ENCODE results near the gene PGAM1. TPM values are rescaled to one million over a fixed set of nuclear protein-coding genes. Genes with fewer than 3 reads are reported as not detected.

PGAM1 gene
- total RNA-seq, 1 experiment from 2014 or later = 497 TPM

GRCh38 chr10:97384641-97385040 is 41.4 kb upstream of the PGAM1 start:
- no peak for DNase-seq (ENCODE audit: low read depth, low spot score)
- ATAC-seq = no peak
- no peak overlapping the region for H3K4me2 ChIP-seq (ENCODE audit: low read length)
- H3K36me3 ChIP-seq (ENCODE audit: control insufficient read depth in 1 of 2, insufficient read depth in 2 of 2, low read length in 2 of 2) = peaks cover 14 to 45% of the 10 kb centered on the region in 2 experiments
- no TSS peak for BruUV-seq (replicated peaks)
- no peaks in the 10 kb centered on the region for H3K9me2 ChIP-seq (ENCODE audit: insufficient read depth)
- no peak overlapping the region for H3K27ac ChIP-seq (ENCODE audit: low read depth, low read length)
- no peaks in the 10 kb centered on the region for H3K27me3 ChIP-seq (ENCODE audit: insufficient read depth, low read length)
- intact Hi-C loops (cut with micrococcal nuclease) = no loop called here
- ChIA-PET POLR2A (no interaction called here), RAD21 (ENCODE audit: low non-redundant PET in 1 of 2, low total read pairs in 2 of 2, uncharacterized antibody in 2 of 2, unreplicated experiment in 2 of 2) (no interaction called here), CTCF (no interaction called here)
- no peak overlapping the region for H3K4me3 ChIP-seq (replicated peaks in 1 of 2; ENCODE audit: low read depth in 1 of 2, low read length in 2 of 2)
- no peak overlapping the region for H2AFZ ChIP-seq (ENCODE audit: low read depth, low read length, poor library complexity, severe bottlenecking)
- no peaks in the 10 kb centered on the region for H3K4me1 ChIP-seq (ENCODE audit: control insufficient read depth in 1 of 2, insufficient read depth in 2 of 2, low read length in 2 of 2)
- H3K9ac ChIP-seq (ENCODE audit: low read length) = no peak overlapping the region
- no peaks in the 10 kb centered on the region for H4K20me1 ChIP-seq (ENCODE audit: insufficient read depth)
- TF ChIP-seq CEBPB (IDR thresholded peaks at IDR 0.05; ENCODE audit: low read depth) (no peak), ZBTB33 (IDR thresholded peaks at IDR 0.05; ENCODE audit: extremely low read depth, insufficient replicate concordance, low read length) (no peak)
- no peaks in the 10 kb centered on the region for H3K9me3 ChIP-seq (ENCODE audit: control insufficient read depth in 1 of 2, insufficient read depth in 1 of 2, low read depth in 1 of 2, low read length in 2 of 2)
- 0 out of 2 replicates have a peak, but pooled peaks cover 4% of the 10 kb centered on the region for H3K79me2 ChIP-seq (ENCODE audit: insufficient read depth, low read length)

GRCh38 chr10:97385565-97385964 is 40.4 kb upstream of the PGAM1 start:
- CTCF ChIA-PET = no interaction called here
- DNase-seq (ENCODE audit: low read depth, low spot score) = no peak
- Histone ChIP-seq H3K79me2 (ENCODE audit: insufficient read depth, low read length) (0 out of 2 replicates have a peak, but pooled peaks cover 4% of the 10 kb centered on the region), H3K9me3 (ENCODE audit: control insufficient read depth in 1 of 2, insufficient read depth in 1 of 2, low read depth in 1 of 2, low read length in 2 of 2) (no peaks in the 10 kb centered on the region), H3K27ac (ENCODE audit: low read depth, low read length) (no peak overlapping the region), H3K36me3 (ENCODE audit: control insufficient read depth in 1 of 2, insufficient read depth in 2 of 2, low read length in 2 of 2) (peaks cover 19 to 44% of the 10 kb centered on the region in 2 experiments), H3K9me2 (ENCODE audit: insufficient read depth) (no peaks in the 10 kb centered on the region), H3K9ac (ENCODE audit: low read length) (no peak overlapping the region), H3K4me2 (ENCODE audit: low read length) (no peak overlapping the region), H2AFZ (ENCODE audit: low read depth, low read length, poor library complexity, severe bottlenecking) (no peak overlapping the region), H4K20me1 (ENCODE audit: insufficient read depth) (no peaks in the 10 kb centered on the region), H3K27me3 (ENCODE audit: insufficient read depth, low read length) (no peaks in the 10 kb centered on the region), H3K4me1 (ENCODE audit: control insufficient read depth in 1 of 2, insufficient read depth in 2 of 2, low read length in 2 of 2) (no peaks in the 10 kb centered on the region), H3K4me3 (replicated peaks in 1 of 2; ENCODE audit: low read depth in 1 of 2, low read length in 2 of 2) (no peak overlapping the region)
- ATAC-seq = no peak
- no TSS peak for BruUV-seq (replicated peaks)
- RAD21 ChIA-PET (ENCODE audit: low non-redundant PET in 1 of 2, low total read pairs in 2 of 2, uncharacterized antibody in 2 of 2, unreplicated experiment in 2 of 2) = no interaction called here
- POLR2A ChIA-PET = no interaction called here
- intact Hi-C loops (cut with micrococcal nuclease) = no loop called here
- TF ChIP-seq CEBPB (IDR thresholded peaks at IDR 0.05; ENCODE audit: low read depth) (no peak), POLR2AphosphoS5 (IDR thresholded peaks at IDR 0.05; ENCODE audit: low read depth, low read length) (no peak), EGR1 (IDR thresholded peaks at IDR 0.05; ENCODE audit: low read depth) (no peak), FOSL1 (IDR thresholded peaks at IDR 0.05; ENCODE audit: low read depth) (no peak), CTCF (IDR thresholded peaks at IDR 0.05 in 2 of 3, conservative IDR thresholded peaks at IDR 0.05 in 1 of 3; ENCODE audit: borderline replicate concordance in 1 of 3, insufficient read depth in 1 of 3, low read depth in 2 of 3, low read length in 2 of 3) (no peak), YY1 (IDR thresholded peaks at IDR 0.05; ENCODE audit: extremely low read depth, insufficient replicate concordance, low read depth, low read length) (no peak), ZBTB33 (IDR thresholded peaks at IDR 0.05; ENCODE audit: extremely low read depth, insufficient replicate concordance, low read length) (no peak), ELF1 (IDR thresholded peaks at IDR 0.05; ENCODE audit: borderline replicate concordance, low read depth) (no peak), MAX (IDR thresholded peaks at IDR 0.05) (no peak), SRF (IDR thresholded peaks at IDR 0.05; ENCODE audit: low read depth) (no peak), ZNF274 (IDR thresholded peaks at IDR 0.05; ENCODE audit: low read depth, low read length) (no peak), POLR2A (IDR thresholded peaks at IDR 0.05; ENCODE audit: borderline replicate concordance, extremely low read depth, insufficient read depth, insufficient read length) (no peak), JUND (IDR thresholded peaks at IDR 0.05) (no peak), SIN3A (IDR thresholded peaks at IDR 0.05; ENCODE audit: low read depth) (no peak), ATF3 (IDR thresholded peaks at IDR 0.05) (no peak)
